Muscle of leg (tissue), 11 donors: ENCODE data around the gene TPM3. TPM values are rescaled to one million over a fixed set of nuclear protein-coding genes. Genes with fewer than 3 reads are reported as not detected.

Source experiments
- DNase-seq: peaks from one replicate; pipeline ENCODE4 v3.0.0; 2013
- H3K27ac ChIP-seq: one replicate; pipeline ENCODE4 v1.5.1; 2013; ENCODE audit warnings: mild to moderate bottlenecking, low read length, control low read depth
- H3K27me3 ChIP-seq: one replicate; pipeline ENCODE4 v1.6.1; 2013; ENCODE audit warnings: low read length; ENCODE audit not compliant: control insufficient read depth, insufficient read depth
- H3K36me3 ChIP-seq: one replicate; pipeline ENCODE4 v1.6.1; 2013; ENCODE audit warnings: low read length; ENCODE audit not compliant: control insufficient read depth, insufficient read depth
- H3K4me1 ChIP-seq: one replicate; pipeline ENCODE4 v1.6.1; 2013; ENCODE audit warnings: low read length; ENCODE audit not compliant: control insufficient read depth, insufficient read depth
- H3K4me3 ChIP-seq: one replicate; pipeline ENCODE4 v1.5.1; 2013; ENCODE audit warnings: low read length, control low read depth
- H3K9me3 ChIP-seq: replicated peaks from 2 replicates; pipeline ENCODE4 v1.6.1; 2013; ENCODE audit warnings: low read depth, low read length; ENCODE audit not compliant: control insufficient read depth
- WGBS: methylation state at CpG from one replicate; pipeline ENCODE4 v1.1.5; 2013; ENCODE audit warnings: missing lambda C conversion rate; ENCODE audit not compliant: insufficient coverage; 5-methylcytosine and 5-hydroxymethylcytosine counted together
- polyA plus RNA-seq, 8 donors: library from polyadenylated mRNA; unstranded; fragments of 120-200 nt; gene quantifications; one replicate each; pipeline versions ENCODE4 v1.2.1 to v1.2.3, GENCODE V29; 2013; ENCODE audit warnings: inconsistent platforms in 1 of 8, low replicate concordance in 1 of 8; ENCODE audit not compliant: insufficient read length in 8 of 8, insufficient read depth in 1 of 8
- total RNA-seq: library from RNA; stranded (reverse); fragments of 120-200 nt; gene quantifications from one replicate; pipeline ENCODE4 v1.2.4, GENCODE V29; 2013

The TPM3 gene
- total and polyA plus RNA-seq, 9 donors = 281 to 1,141 (median 471) TPM

- Histone ChIP-seq H3K36me3 (no peaks in the 10 kb centered on the region), H3K4me3 (no peak overlapping the region), H3K4me1 (peaks cover 11% of the 10 kb centered on the region), H3K9me3 (no peaks in the 10 kb centered on the region), H3K27me3 (no peaks in the 10 kb centered on the region), H3K27ac (no peak overlapping the region)
- WGBS = no CpG with 5 or more reads among the region's 2 CpGs
- no peak for DNase-seq
These were observed 4.9 kb downstream of the TPM3 start for GRCh38 chr1:154186852-154187501.

DNA sequence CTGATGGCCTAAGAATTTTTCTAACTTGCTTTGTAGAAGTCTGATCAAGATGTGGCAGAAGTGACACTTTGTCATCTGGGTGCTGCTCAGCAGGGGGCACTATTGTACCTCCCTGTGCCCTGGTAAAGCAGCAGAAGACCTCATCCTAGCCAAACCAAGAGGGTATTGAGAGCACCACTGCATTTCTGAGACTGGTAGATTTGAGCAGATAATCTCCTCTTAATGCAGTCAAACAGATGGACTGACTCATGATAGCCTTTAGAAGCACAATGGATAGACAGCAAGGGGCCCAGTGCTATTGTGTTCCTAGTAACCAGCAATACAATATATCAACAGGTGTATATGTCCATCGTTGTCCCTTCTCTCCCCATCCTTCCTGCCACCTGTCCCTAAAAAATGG is 5.7 kb downstream of the TPM3 start:
- peak; percentile 34 for DNase-seq
- no CpG with 5 or more reads among the region's 1 CpG for WGBS
- H3K27ac ChIP-seq = no peak overlapping the region

GRCh38 chr1:154183046-154183915 is 8.6 kb downstream of the TPM3 start:
- DNase-seq = peak; percentile 97
- Histone ChIP-seq H3K36me3 (peaks cover 12% of the 10 kb centered on the region), H3K4me1 (peaks cover 30% of the 10 kb centered on the region), H3K4me3 (peak overlapping the region; percentile 97), H3K9me3 (no peaks in the 10 kb centered on the region), H3K27me3 (no peaks in the 10 kb centered on the region), H3K27ac (peak overlapping the region; percentile 95)
- 0% methylated on average over 31 of the region's 41 CpGs for WGBS

More for the DNA sequence above, 5.7 kb downstream of the TPM3 start:
- H3K4me1 ChIP-seq = peaks cover 10% of the 10 kb centered on the region
- H3K4me3 ChIP-seq = no peak overlapping the region
- no peaks in the 10 kb centered on the region for H3K36me3 ChIP-seq
- H3K9me3 ChIP-seq = no peaks in the 10 kb centered on the region
- H3K27me3 ChIP-seq = no peaks in the 10 kb centered on the region

GRCh38 chr1:154182344-154183045 is 9.4 kb downstream of the TPM3 start:
- Histone ChIP-seq H3K4me1 (peaks cover 33% of the 10 kb centered on the region), H3K9me3 (no peaks in the 10 kb centered on the region), H3K27me3 (no peaks in the 10 kb centered on the region), H3K27ac (peak overlapping the region; percentile 95), H3K4me3 (peak overlapping the region; percentile 97), H3K36me3 (peaks cover 15% of the 10 kb centered on the region)
- peak; percentile 86 for DNase-seq
- under 1% methylated on average over 19 of the region's 35 CpGs for WGBS

DNA sequence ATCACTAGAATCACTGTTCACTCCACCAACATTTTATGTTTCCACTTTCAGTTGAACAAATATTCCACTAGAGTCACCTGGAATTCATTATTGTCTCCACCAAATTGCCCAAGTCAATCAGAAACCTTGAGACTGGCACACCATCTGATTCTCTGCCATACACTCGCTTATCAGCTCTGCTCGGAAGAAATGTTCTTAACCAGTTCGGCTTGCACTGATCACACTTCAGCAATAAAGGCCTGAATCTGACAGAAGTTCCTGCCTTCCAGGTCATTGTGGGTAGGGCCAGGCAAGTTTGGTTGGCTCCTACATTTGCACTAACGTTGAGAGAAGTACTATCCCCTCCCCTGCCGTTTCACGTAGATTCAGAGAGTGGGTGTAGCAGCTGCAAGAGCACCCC is 10.0 kb downstream of the TPM3 start:
- Histone ChIP-seq H3K27ac (peak overlapping the region; percentile 95), H3K4me1 (peaks cover 33% of the 10 kb centered on the region)
- WGBS = 0% methylated on average over 3 of the region's 6 CpGs

DNA sequence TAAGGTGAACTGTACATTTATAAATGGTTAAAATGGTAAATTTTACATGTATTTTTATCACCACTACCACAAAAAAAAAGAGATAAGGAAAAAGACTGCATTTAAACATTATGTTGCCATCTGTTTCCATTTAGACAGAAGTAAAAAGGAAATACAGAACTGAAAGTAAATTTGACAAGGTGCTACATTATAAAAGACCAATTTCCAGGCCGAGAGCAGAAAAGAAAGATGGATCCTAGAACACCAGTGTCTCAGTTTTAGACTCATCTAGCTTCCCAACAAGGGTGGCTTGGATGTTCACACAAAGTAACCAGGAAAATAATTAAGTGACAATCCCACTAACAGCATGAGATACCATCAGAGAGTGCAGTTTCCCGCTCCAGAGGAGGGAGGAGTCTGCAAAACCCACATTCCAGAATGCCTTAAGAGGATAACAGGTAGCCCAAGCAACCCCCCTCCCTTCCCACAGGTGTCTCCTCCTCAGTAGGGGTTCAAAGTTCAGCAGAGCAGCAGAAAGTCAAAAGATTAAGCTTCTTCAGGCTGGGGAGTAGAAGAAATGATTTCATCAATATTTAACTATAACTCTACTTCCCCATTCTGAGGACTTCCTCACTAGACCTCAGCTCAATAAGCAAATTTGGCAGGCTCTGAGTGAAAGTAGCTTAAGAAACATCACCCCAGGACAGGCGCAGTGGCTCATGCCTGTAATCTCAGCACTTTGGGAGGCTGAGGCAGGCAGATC is 11.8 kb downstream of the TPM3 start:
- Histone ChIP-seq H3K27me3 (no peaks in the 10 kb centered on the region), H3K4me1 (peaks cover 40% of the 10 kb centered on the region), H3K27ac (no peak overlapping the region), H3K4me3 (no peak overlapping the region), H3K36me3 (peaks cover 23% of the 10 kb centered on the region), H3K9me3 (no peaks in the 10 kb centered on the region)
- DNase-seq = peak; percentile 52
- no CpG with 5 or more reads among the region's 3 CpGs for WGBS

More for the DNA sequence above, 10.0 kb downstream of the TPM3 start:
- DNase-seq = no peak
- Histone ChIP-seq H3K36me3 (peaks cover 15% of the 10 kb centered on the region), H3K9me3 (no peaks in the 10 kb centered on the region), H3K27me3 (no peaks in the 10 kb centered on the region), H3K4me3 (peak overlapping the region; percentile 97)

DNA sequence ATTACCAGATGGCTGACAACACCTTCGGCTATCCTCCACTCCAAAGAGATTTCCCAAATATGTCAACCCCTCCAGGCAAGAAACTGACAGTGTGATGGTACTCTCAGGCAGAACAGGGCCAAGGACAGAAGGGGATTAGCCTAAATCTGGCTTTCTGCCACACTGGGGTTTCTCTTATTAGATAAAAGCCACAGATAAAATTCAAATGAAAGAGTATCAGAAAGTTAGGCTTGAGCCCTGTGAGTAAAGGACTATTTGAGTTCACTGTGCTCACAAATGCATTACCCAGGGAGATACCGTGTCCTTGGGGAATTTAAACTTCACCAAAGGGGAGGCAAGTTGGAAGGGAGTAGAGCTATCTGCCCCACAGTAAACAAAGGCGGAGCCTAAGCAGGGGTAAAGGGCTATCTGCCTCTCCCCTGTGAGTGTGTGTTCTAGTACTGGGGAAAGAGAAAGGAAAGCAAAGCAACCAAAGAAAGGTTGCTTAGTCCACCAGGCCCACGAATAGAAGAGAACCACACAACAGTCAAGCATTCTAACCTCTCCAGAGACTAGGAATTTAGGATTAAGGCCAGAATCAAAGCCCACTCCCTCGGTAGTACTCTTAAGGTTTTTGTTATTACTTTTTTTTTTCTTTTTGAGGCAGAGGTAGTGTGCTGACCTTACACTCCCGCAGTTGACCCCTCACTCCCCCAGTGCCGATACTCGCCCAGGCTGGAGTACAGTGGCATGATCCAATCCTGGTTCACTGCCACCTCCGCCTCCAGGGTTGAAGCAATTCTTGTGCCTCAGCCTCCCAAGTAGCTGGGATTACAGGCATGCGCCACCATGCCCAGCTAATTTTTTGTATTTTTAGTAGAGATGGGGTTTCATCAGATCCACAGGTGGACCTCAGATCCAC is 12.7 kb downstream of the TPM3 start:
- H3K27ac ChIP-seq = no peak overlapping the region

DNA sequence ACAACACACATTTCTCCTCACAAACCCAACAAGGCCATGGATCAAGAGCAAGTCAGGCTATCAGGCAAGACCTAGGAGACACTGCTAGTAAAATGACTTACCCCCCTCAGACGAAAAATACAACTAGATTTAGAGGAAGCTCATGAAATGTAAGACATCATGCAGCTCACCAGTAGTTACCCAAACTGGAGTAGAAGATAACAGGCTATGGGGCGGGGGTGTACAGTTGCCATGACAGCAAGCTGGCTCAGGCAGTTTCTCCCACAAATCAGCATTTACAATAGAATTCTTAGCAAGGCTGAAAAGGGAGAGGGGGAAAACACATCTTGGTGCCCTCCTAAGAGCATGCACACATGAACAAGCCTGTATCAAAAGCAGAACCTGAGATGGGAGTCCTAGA is 13.9 kb downstream of the TPM3 start:
- no peak overlapping the region for H3K4me3 ChIP-seq
- peaks cover 35% of the 10 kb centered on the region for H3K4me1 ChIP-seq
- DNase-seq = no peak
- WGBS = no CpG with 5 or more reads among the region's 2 CpGs
- H3K36me3 ChIP-seq = peaks cover 36% of the 10 kb centered on the region
- no peak overlapping the region for H3K27ac ChIP-seq
- H3K9me3 ChIP-seq = no peaks in the 10 kb centered on the region
- no peaks in the 10 kb centered on the region for H3K27me3 ChIP-seq

More for the DNA sequence above, 12.7 kb downstream of the TPM3 start:
- H3K9me3 ChIP-seq = no peaks in the 10 kb centered on the region
- no peak for DNase-seq
- H3K36me3 ChIP-seq = peaks cover 27% of the 10 kb centered on the region
- no peak overlapping the region for H3K4me3 ChIP-seq
- no peaks in the 10 kb centered on the region for H3K27me3 ChIP-seq
- peaks cover 40% of the 10 kb centered on the region for H3K4me1 ChIP-seq
- no CpG with 5 or more reads among the region's 10 CpGs for WGBS

DNA sequence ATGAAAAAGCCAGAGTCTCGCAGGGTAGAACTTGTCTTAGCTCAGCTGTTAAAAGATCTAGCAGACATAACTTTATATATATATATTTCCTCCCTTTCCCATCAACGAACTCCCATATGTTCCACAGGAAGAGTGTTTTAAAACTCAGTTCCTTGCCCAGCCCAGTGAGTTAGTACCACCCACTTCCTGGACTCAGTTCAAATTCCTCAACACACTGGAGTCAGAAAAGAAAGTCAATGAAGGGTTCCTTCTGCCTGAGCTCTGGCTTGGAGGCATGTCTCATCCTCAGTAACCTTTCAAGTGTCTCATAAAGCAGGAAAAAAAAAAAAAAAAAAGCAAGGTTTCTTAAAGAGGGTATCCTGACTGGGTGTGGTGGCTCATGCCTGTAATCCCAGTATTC is 15.6 kb downstream of the TPM3 start:
- 0% methylated on average over 1 of the region's 2 CpGs for WGBS
- H3K27me3 ChIP-seq = no peaks in the 10 kb centered on the region
- no peak overlapping the region for H3K4me3 ChIP-seq
- no peaks in the 10 kb centered on the region for H3K9me3 ChIP-seq
- peaks cover 53% of the 10 kb centered on the region for H3K36me3 ChIP-seq
- peak; percentile 90 for DNase-seq
- peak overlapping the region; percentile 82 for H3K27ac ChIP-seq
- H3K4me1 ChIP-seq = peaks cover 30% of the 10 kb centered on the region
